T-helper 1 cell (primary cell): ENCODE results near the gene ZNF503.

ENCODE experiments used
- DNase-seq, 5 donors: peaks; one replicate each; pipeline ENCODE4 v3.0.0-alpha.2; 2012 to 2020

ZNF503 gene

GRCh38 chr10:75351637-75352036, 49.9 kb downstream of the ZNF503 start:
- DNase-seq: no peak

- no peak for DNase-seq
These were observed 50.8 kb downstream of the ZNF503 start for GRCh38 chr10:75350791-75351190.
